Lower lobe of right lung (tissue), 2 donors: ENCODE data around the gene JUND. TPM values are rescaled to one million over a fixed set of nuclear protein-coding genes. Genes with fewer than 3 reads are reported as not detected.

Experiments used
- ATAC-seq, 2 donors: fragments of 200-7000 bp; cut with Tn5 transposase; one replicate each; pipeline ENCODE4 v1.9.1; 2020 to 2022; ENCODE audit warnings: mild to moderate bottlenecking in 2 of 2, moderate library complexity in 2 of 2
- DNase-seq: peaks from one replicate; pipeline ENCODE4 v3.0.0-alpha.2; 2020
- H3K27ac ChIP-seq: fragments of 200-600 bp; one replicate; pipeline ENCODE4 v1.8.0; 2022
- H3K27me3 ChIP-seq: fragments of 200-600 bp; one replicate; pipeline ENCODE4 v1.8.0; 2022; ENCODE audit warnings: low read depth
- H3K36me3 ChIP-seq: fragments of 200-600 bp; one replicate; pipeline ENCODE4 v1.8.0; 2022; ENCODE audit warnings: mild to moderate bottlenecking
- H3K4me1 ChIP-seq: fragments of 200-600 bp; one replicate; pipeline ENCODE4 v1.8.0; 2022
- H3K4me3 ChIP-seq: fragments of 200-600 bp; one replicate; pipeline ENCODE4 v1.8.0; 2022; ENCODE audit warnings: mild to moderate bottlenecking
- H3K9me3 ChIP-seq: fragments of 200-600 bp; one replicate; pipeline ENCODE4 v1.8.0; 2022
- intact Hi-C: fragments of 100-400 bp; cut with DNase I; formaldehyde crosslinking; loops from one replicate; pipeline ENCODE4 v1.11.0; 2022
- total RNA-seq: library from RNA; stranded (reverse); fragmentation: NEBNext Ultra II Directional; extraction: Animal tissue kit (Norgen Biotek cat#: 25700); gene quantifications from one replicate; pipeline ENCODE4 v1.2.1, GENCODE V29; 2021
- TF ChIP-seq, protein P1 (sequence below): fragments of 200-600 bp; IDR thresholded peaks from one replicate; pipeline ENCODE4 v1.8.0; 2022; ENCODE audit warnings: antibody characterized with exemption, mild to moderate bottlenecking
- donor health status: DM: no; HTN: yes; CAD: no; lungs with severe emphysema.

Gene JUND
- total RNA-seq, 1 donor from 2014 or later, result 150 TPM

DNA sequence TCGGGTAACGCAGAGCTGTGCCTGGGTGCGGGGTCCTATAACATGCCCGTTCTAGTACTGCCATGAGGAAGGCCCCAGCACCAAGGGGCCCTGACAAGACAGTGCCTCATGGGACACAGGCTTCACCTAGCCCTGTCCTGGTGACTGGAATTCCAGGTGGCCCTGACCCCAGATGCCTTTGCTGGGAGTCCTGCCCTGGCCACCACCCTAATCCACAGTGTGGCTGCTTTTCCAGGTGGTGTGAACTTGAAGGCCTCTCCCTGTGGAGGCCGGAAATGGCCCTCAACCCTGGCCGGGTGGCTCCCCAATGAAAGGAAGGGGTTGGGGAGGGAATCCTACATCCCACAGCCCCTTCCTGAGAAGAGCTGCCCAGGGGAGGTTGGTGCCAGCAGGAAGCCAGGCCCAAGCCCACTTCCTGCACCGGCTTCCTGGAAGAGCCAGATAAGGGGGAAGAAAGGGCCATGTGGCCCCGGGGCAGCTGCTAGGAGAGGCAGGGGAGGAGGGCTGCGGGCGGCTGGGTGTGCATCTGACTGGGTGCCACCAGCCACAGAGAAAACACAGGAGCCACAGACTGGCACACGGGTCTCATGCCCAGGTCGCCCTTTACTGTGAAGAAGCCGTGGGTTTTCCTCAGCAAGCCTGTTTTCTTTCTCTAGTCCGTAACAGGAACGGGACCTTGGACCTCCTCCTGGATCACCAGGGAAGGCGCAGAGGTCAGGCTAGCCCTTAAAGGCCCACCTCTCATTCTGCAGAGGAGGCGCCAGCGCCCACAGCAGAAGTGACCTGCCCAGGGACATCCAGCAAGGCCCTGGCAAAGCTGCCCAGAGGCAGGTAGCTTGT is 36.8 kb upstream of the JUND start:
- no peaks in the 10 kb centered on the region for H3K27me3 ChIP-seq
- intact Hi-C loops, result no loop called here
- peak; percentile 65 for DNase-seq
- peak overlapping the region; percentile 86 for H3K27ac ChIP-seq
- TF ChIP-seq, protein P1, sequence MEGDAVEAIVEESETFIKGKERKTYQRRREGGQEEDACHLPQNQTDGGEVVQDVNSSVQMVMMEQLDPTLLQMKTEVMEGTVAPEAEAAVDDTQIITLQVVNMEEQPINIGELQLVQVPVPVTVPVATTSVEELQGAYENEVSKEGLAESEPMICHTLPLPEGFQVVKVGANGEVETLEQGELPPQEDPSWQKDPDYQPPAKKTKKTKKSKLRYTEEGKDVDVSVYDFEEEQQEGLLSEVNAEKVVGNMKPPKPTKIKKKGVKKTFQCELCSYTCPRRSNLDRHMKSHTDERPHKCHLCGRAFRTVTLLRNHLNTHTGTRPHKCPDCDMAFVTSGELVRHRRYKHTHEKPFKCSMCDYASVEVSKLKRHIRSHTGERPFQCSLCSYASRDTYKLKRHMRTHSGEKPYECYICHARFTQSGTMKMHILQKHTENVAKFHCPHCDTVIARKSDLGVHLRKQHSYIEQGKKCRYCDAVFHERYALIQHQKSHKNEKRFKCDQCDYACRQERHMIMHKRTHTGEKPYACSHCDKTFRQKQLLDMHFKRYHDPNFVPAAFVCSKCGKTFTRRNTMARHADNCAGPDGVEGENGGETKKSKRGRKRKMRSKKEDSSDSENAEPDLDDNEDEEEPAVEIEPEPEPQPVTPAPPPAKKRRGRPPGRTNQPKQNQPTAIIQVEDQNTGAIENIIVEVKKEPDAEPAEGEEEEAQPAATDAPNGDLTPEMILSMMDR, result no peak
- H3K9me3 ChIP-seq, result no peaks in the 10 kb centered on the region
- ATAC-seq, result no peak
- H3K4me1 ChIP-seq, result peaks cover 56% of the 10 kb centered on the region
- peak overlapping the region; percentile 27 for H3K4me3 ChIP-seq
- peaks cover 21% of the 10 kb centered on the region for H3K36me3 ChIP-seq

DNA sequence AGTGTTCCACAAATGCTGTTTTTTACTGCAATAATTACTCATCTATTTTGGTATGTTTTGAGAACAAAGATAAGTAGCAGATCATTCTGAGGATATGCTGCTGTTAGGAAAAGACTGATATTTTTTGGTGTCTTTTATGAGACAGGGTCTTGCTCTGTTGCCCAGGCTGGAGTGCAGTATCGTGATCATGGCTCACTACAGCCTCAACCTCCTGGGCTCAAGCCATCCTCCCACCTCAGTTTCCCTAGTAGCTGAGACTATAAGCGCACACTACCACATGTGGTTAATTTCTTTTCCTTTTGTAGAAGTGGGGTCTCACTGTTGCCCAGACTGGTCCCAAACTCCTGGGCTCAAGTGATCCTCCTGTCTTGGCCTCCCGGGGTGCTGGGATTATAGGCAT is 32.0 kb upstream of the JUND start:
- H3K9me3 ChIP-seq, result no peaks in the 10 kb centered on the region
- no peak overlapping the region for H3K27ac ChIP-seq
- H3K36me3 ChIP-seq, result peaks cover 54% of the 10 kb centered on the region
- H3K4me1 ChIP-seq, result peaks cover 12% of the 10 kb centered on the region
- TF ChIP-seq, protein P1, result no peak
- H3K4me3 ChIP-seq, result no peak overlapping the region
- no peak for ATAC-seq
- no peaks in the 10 kb centered on the region for H3K27me3 ChIP-seq
- intact Hi-C loops, result no loop called here
- no peak for DNase-seq

DNA sequence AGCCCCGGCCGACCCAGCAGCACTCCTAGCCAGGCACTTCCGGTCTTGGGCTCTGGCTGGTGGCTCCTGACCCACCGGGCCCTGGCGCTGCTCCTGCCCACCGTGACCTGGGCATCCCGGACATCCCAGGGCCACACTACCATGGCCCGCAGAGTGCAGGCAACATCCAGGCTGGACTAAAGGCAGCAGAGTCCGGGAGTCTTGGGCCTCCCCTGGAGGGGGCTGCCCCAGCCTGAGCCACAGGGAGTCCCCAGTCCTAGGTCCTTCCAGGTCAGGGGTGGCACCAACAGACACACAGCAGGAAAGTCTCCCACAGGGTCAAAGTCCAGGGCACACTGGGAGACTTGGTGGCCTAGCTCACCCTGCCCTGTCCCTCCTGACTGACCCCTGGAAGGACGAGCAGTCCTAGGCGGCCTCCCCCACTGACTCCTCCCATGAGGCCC is 30.7 kb upstream of the JUND start:
- no peak overlapping the region for H3K4me3 ChIP-seq
- ATAC-seq (no peak), DNase-seq (no peak)
- TF ChIP-seq, protein P1, result no peak
- H3K9me3 ChIP-seq, result no peaks in the 10 kb centered on the region
- peaks cover 64% of the 10 kb centered on the region for H3K36me3 ChIP-seq
- no peak overlapping the region for H3K27ac ChIP-seq
- H3K4me1 ChIP-seq, result peaks cover 4% of the 10 kb centered on the region
- H3K27me3 ChIP-seq, result no peaks in the 10 kb centered on the region
- intact Hi-C loops, result no loop called here

DNA sequence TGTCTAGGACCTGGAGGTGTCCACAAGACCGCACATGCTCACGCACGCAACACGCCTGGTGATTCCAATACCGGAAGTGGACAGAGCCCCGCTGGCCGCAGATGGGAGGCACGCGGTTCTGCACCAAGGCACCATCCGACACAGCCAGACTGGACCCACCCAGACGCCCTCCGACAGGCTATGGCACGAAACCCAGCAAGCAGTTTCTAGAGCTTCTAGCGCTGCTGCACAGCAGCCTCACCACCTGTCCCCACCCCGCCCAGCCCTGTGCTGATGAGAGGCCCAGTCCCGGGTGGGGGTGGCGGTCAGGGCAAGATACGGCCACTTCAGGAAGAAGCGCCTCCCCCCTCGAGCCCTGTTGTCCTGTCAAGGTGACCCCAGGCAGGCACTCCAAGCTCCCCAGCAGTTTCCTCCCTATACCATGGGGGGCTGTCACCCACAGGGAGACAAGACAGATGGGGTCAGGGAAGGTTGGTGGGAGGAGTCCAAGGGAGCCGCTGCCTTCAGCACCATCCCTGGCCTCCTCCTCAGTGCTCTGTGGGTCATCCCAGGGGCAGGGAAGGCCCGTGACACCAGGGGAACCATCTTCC is 30.2 kb upstream of the JUND start:
- Histone ChIP-seq H3K36me3 (peaks cover 69% of the 10 kb centered on the region), H3K4me1 (peaks cover 8% of the 10 kb centered on the region), H3K27me3 (no peaks in the 10 kb centered on the region), H3K4me3 (no peak overlapping the region), H3K9me3 (no peaks in the 10 kb centered on the region), H3K27ac (no peak overlapping the region)
- ATAC-seq, result no peak
- no peak for DNase-seq
- TF ChIP-seq, protein P1, result no peak
- intact Hi-C loops, result no loop called here

DNA sequence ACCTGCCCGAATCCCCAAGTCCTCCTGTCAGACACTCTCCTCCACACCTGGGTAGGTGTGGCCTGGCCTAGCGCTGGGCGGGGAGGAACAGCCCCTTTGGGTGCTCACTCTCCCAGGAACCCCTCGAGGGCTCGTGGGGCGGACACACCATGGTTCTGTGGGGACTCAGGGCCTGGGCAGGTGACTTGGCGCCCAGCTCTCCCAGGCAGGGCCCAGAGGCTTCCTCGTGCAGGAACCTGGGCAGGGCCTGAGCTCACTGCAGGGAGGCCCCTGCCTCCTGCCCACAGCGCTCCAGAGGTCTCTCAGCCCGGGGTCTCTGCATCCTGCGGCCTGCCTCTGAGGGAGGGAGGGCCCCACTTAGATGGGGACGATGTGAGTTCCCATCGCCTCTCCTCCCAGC is 29.5 kb upstream of the JUND start:
- intact Hi-C loops, result no loop called here
- Histone ChIP-seq H3K36me3 (peaks cover 75% of the 10 kb centered on the region), H3K4me1 (peaks cover 14% of the 10 kb centered on the region), H3K27me3 (no peaks in the 10 kb centered on the region), H3K4me3 (no peak overlapping the region), H3K27ac (no peak overlapping the region), H3K9me3 (no peaks in the 10 kb centered on the region)
- no peak for DNase-seq
- no peak for ATAC-seq
- TF ChIP-seq, protein P1, result no peak
